ENCODE measurements around the gene CPE.

CPE gene

GRCh38 chr4:165375465-165375864 lies 3.3 kb upstream of the CPE start:
- TF ChIP-seq CTCF (IDR thresholded peaks at IDR 0.05; ENCODE audit: control extremely low read depth, extremely low read depth, low read depth, missing control alignments) = no peak
- CTCF ChIA-PET = interaction anchor here (1.2 kb wide), 1 partner anchor 10 kb away, joined by 5 read pairs; no protein-coding TSS in a partner anchor
- POLR2A ChIA-PET = no interaction called here
- DNase-seq (ENCODE audit: extremely low spot score) = no peak

- CTCF ChIA-PET = interaction anchor here (1.1 to 2.1 kb wide), 2 partner anchors 10 to 14 kb away, joined by 4 read pairs; no protein-coding TSS in a partner anchor
- no peak for DNase-seq (ENCODE audit: extremely low spot score)
- POLR2A ChIA-PET = no interaction called here
- no peak for TF ChIP-seq CTCF (IDR thresholded peaks at IDR 0.05; ENCODE audit: control extremely low read depth, extremely low read depth, low read depth, missing control alignments)
These were observed 437 bp upstream of the CPE start for GRCh38 chr4:165378398-165378744.

GRCh38 chr4:165379678-165380064 lies 863 bp downstream of the CPE start:
- DNase-seq (ENCODE audit: extremely low spot score) = no peak

GRCh38 chr4:165380805-165381204 lies 2.0 kb downstream of the CPE start:
- DNase-seq (ENCODE audit: extremely low spot score) = no peak
- ChIA-PET POLR2A (no interaction called here), CTCF (interaction anchor here (0.8 kb wide), 1 partner anchor 9 kb away, joined by 4 read pairs; no protein-coding TSS in a partner anchor)
- TF ChIP-seq CTCF (IDR thresholded peaks at IDR 0.05; ENCODE audit: control extremely low read depth, extremely low read depth, low read depth, missing control alignments) = no peak

More at GRCh38 chr4:165379678-165380064, 863 bp downstream of the CPE start:
- CTCF ChIA-PET = no interaction called here
- no peak for TF ChIP-seq CTCF (IDR thresholded peaks at IDR 0.05; ENCODE audit: control extremely low read depth, extremely low read depth, low read depth, missing control alignments)
- POLR2A ChIA-PET = no interaction called here

GRCh38 chr4:165381821-165382373 lies 3.1 kb downstream of the CPE start:
- CTCF ChIA-PET = interaction anchor here (1.0 kb wide), 1 partner anchor 251 kb away, joined by 3 read pairs; no protein-coding TSS in a partner anchor
- TF ChIP-seq CTCF (IDR thresholded peaks at IDR 0.05; ENCODE audit: control extremely low read depth, extremely low read depth, low read depth, missing control alignments) = no peak
- DNase-seq (ENCODE audit: extremely low spot score) = no peak
- POLR2A ChIA-PET = no interaction called here

- ChIA-PET CTCF (interaction anchor here (1.0 to 2.3 kb wide), 2 partner anchors 24 to 251 kb away, joined by 3 to 7 read pairs; no protein-coding TSS in a partner anchor), POLR2A (no interaction called here)
- DNase-seq (ENCODE audit: extremely low spot score) = no peak
- TF ChIP-seq CTCF (IDR thresholded peaks at IDR 0.05; ENCODE audit: control extremely low read depth, extremely low read depth, low read depth, missing control alignments) = no peak
These were observed 3.8 kb downstream of the CPE start for GRCh38 chr4:165382640-165383039.
